ENCODE results near the gene TFAP2A. TPM values are rescaled to one million over a fixed set of nuclear protein-coding genes. Genes with fewer than 3 reads are reported as not detected.

TFAP2A gene
- total RNA-seq, 1 donor from 2014 or later = 0.66 TPM

- no peak overlapping the region for H3K27ac ChIP-seq (replicated peaks)
- H3K4me1 ChIP-seq = peaks cover 9% of the 10 kb centered on the region
- TF ChIP-seq, protein P1, sequence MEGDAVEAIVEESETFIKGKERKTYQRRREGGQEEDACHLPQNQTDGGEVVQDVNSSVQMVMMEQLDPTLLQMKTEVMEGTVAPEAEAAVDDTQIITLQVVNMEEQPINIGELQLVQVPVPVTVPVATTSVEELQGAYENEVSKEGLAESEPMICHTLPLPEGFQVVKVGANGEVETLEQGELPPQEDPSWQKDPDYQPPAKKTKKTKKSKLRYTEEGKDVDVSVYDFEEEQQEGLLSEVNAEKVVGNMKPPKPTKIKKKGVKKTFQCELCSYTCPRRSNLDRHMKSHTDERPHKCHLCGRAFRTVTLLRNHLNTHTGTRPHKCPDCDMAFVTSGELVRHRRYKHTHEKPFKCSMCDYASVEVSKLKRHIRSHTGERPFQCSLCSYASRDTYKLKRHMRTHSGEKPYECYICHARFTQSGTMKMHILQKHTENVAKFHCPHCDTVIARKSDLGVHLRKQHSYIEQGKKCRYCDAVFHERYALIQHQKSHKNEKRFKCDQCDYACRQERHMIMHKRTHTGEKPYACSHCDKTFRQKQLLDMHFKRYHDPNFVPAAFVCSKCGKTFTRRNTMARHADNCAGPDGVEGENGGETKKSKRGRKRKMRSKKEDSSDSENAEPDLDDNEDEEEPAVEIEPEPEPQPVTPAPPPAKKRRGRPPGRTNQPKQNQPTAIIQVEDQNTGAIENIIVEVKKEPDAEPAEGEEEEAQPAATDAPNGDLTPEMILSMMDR (IDR thresholded peaks at IDR 0.05; ENCODE audit: borderline replicate concordance) = no peak
- no peak for DNase-seq
- no peaks in the 10 kb centered on the region for H3K9me3 ChIP-seq (replicated peaks)
- no peaks in the 10 kb centered on the region for H3K36me3 ChIP-seq
- intact Hi-C loops (cut with micrococcal nuclease) = no loop called here
- peaks cover 100% of the 10 kb centered on the region for H3K27me3 ChIP-seq (ENCODE audit: low read depth)
- H3K4me3 ChIP-seq = no peak overlapping the region
These were observed 15.4 kb downstream of the TFAP2A start for GRCh38 chr6:10399451-10399850.

- H3K27me3 ChIP-seq (ENCODE audit: low read depth) = peaks cover 100% of the 10 kb centered on the region
- no peaks in the 10 kb centered on the region for H3K36me3 ChIP-seq
- H3K9me3 ChIP-seq (replicated peaks) = no peaks in the 10 kb centered on the region
- no peak for DNase-seq
- TF ChIP-seq, protein P1 (IDR thresholded peaks at IDR 0.05; ENCODE audit: borderline replicate concordance) = no peak
- H3K4me3 ChIP-seq = no peak overlapping the region
- peaks cover 5% of the 10 kb centered on the region for H3K4me1 ChIP-seq
- intact Hi-C loops (cut with micrococcal nuclease) = no loop called here
- H3K27ac ChIP-seq (replicated peaks) = no peak overlapping the region
These were observed 16.2 kb downstream of the TFAP2A start for GRCh38 chr6:10398446-10399218.

DNA sequence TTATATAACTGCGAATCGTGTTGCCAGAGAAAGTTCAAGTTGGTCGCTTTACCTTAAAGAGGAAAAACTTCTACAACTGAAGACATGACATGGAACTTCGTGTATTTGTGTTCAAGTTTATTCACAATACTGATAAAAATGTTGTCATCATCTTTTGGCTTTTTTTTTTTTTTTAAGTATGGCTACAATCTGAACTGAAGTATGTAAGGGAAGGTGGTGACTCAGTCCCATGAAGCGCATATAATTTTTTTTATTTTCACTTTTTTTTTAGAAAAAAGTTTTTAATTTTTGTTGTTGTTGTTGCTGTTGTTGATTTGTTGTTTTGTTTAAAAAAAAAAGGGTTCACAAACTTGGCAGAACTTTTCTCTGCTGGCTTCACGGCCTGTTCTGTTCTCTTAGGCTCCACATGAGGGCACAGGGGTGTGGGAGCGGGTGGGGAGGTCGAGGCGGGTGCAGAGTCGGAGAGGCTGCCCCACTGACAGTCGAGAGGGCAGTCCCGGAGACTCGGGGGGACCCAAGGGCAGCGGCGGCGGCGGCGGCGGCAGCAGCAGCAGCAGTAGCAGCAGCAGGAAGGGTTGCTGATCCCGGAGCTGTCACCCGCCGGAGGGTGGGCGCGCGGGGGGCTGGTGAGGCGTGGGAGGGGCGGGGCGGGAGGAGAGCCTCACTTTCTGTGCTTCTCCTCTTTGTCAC lies 17.0 kb downstream of the TFAP2A start:
- Histone ChIP-seq H3K27me3 (ENCODE audit: low read depth) (peaks cover 100% of the 10 kb centered on the region), H3K27ac (replicated peaks) (no peak overlapping the region), H3K4me3 (no peak overlapping the region), H3K36me3 (no peaks in the 10 kb centered on the region), H3K4me1 (no peaks in the 10 kb centered on the region), H3K9me3 (replicated peaks) (no peaks in the 10 kb centered on the region)
- no peak for DNase-seq
- intact Hi-C loops (cut with micrococcal nuclease) = no loop called here
- TF ChIP-seq, protein P1 (IDR thresholded peaks at IDR 0.05; ENCODE audit: borderline replicate concordance) = no peak

- H3K27ac ChIP-seq (replicated peaks) = no peak overlapping the region
- TF ChIP-seq, protein P1 (IDR thresholded peaks at IDR 0.05; ENCODE audit: borderline replicate concordance) = no peak
- H3K4me1 ChIP-seq = no peaks in the 10 kb centered on the region
- no peak overlapping the region for H3K4me3 ChIP-seq
- intact Hi-C loops (cut with micrococcal nuclease) = no loop called here
- H3K27me3 ChIP-seq (ENCODE audit: low read depth) = peaks cover 100% of the 10 kb centered on the region
- no peaks in the 10 kb centered on the region for H3K9me3 ChIP-seq (replicated peaks)
- no peak for DNase-seq
- H3K36me3 ChIP-seq = no peaks in the 10 kb centered on the region
These were observed 18.1 kb downstream of the TFAP2A start for GRCh38 chr6:10396785-10397184.

- peaks cover 100% of the 10 kb centered on the region for H3K27me3 ChIP-seq (ENCODE audit: low read depth)
- no peaks in the 10 kb centered on the region for H3K36me3 ChIP-seq
- no peak for DNase-seq
- no peak overlapping the region for H3K27ac ChIP-seq (replicated peaks)
- H3K9me3 ChIP-seq (replicated peaks) = no peaks in the 10 kb centered on the region
- no peaks in the 10 kb centered on the region for H3K4me1 ChIP-seq
- intact Hi-C loops (cut with micrococcal nuclease) = no loop called here
- H3K4me3 ChIP-seq = no peak overlapping the region
- TF ChIP-seq, protein P1 (IDR thresholded peaks at IDR 0.05; ENCODE audit: borderline replicate concordance) = no peak
These were observed 18.9 kb downstream of the TFAP2A start for GRCh38 chr6:10395704-10396546.

All from left ventricle myocardium inferior (tissue), 1 donor.